HepG2 (cell line): ENCODE results near the gene N4BP2. TPM values are rescaled to one million over a fixed set of nuclear protein-coding genes. Genes with fewer than 3 reads are reported as not detected.
A peak's percentile ranks its signal among the peaks of the same experiment; 100 is the strongest.

Experiments used
- BCLAF1 ChIP-seq: fragments of 450-650 bp; IDR thresholded peaks from 2 replicates; pipeline ENCODE4 v1.6.1; 2017; ENCODE audit warnings: mild to moderate bottlenecking
- BRCA1 ChIP-seq: sonication (generic); formaldehyde crosslinking; IDR thresholded peaks from 2 replicates; pipeline ENCODE4 v1.4.0; 2020; ENCODE audit warnings: missing genetic modification reagents
- ELF3 ChIP-seq: IDR thresholded peaks from 2 replicates; pipeline ENCODE4 v1.6.1; 2016; ENCODE audit warnings: missing genetic modification reagents, missing compliant biosample characterization
- FOXC1 ChIP-seq: sonication (generic); formaldehyde crosslinking; IDR thresholded peaks from 2 replicates; pipeline ENCODE4 v1.8.0; 2022; ENCODE audit warnings: mild to moderate bottlenecking, missing genetic modification reagents, borderline replicate concordance
- GFI1 ChIP-seq: sonication (generic); formaldehyde crosslinking; IDR thresholded peaks from 2 replicates; pipeline ENCODE4 v1.5.0; 2020; ENCODE audit warnings: missing genetic modification reagents, mild to moderate bottlenecking, borderline replicate concordance
- HDAC6 ChIP-seq: fragments of 200-600 bp; sonication (generic); IDR thresholded peaks from 2 replicates; pipeline ENCODE4 v1.7.0; 2017; ENCODE audit warnings: mild to moderate bottlenecking, antibody characterized with exemption, low read length, low read depth
- ISX ChIP-seq: sonication (generic); formaldehyde crosslinking; conservative IDR thresholded peaks from 2 replicates; pipeline ENCODE4 v1.5.0; 2020; ENCODE audit warnings: missing genetic modification reagents
- KLF11 ChIP-seq: IDR thresholded peaks from 2 replicates; pipeline ENCODE4 v1.6.1; 2016; ENCODE audit warnings: missing compliant biosample characterization
- NFKBIZ ChIP-seq: IDR thresholded peaks from 2 replicates; pipeline ENCODE4 v1.6.1; 2018; ENCODE audit warnings: missing genetic modification reagents, missing compliant biosample characterization
- PATZ1 ChIP-seq: sonication (generic); formaldehyde crosslinking; IDR thresholded peaks from 2 replicates; pipeline ENCODE4 v1.4.0; 2020; ENCODE audit warnings: missing genetic modification reagents
- SALL2 ChIP-seq: sonication (generic); formaldehyde crosslinking; IDR thresholded peaks from 2 replicates; pipeline ENCODE4 v1.8.1; 2023; ENCODE audit warnings: mild to moderate bottlenecking, missing genetic modification reagents, inconsistent platforms
- SMC3 ChIP-seq: IDR thresholded peaks from 2 replicates; pipeline ENCODE4 v1.6.1; 2011; ENCODE audit warnings: low read length, improper control_type of control experiment
- TCF7L2 ChIP-seq: IDR thresholded peaks from 2 replicates; pipeline ENCODE4 v1.6.1; 2011; ENCODE audit warnings: mild to moderate bottlenecking, low read depth, low read length, moderate library complexity
- ZIK1 ChIP-seq: sonication (generic); formaldehyde crosslinking; IDR thresholded peaks from 2 replicates; pipeline ENCODE4 v1.5.0; 2020; ENCODE audit warnings: mild to moderate bottlenecking, low read depth, missing genetic modification reagents, borderline replicate concordance
- ZNF143 ChIP-seq: sonication (generic); formaldehyde crosslinking; IDR thresholded peaks from 2 replicates; pipeline ENCODE4 v1.4.0; 2020; ENCODE audit warnings: missing genetic modification reagents
- ZNF296 ChIP-seq: sonication (generic); formaldehyde crosslinking; conservative IDR thresholded peaks from 2 replicates; pipeline ENCODE4 v1.5.0; 2020; ENCODE audit warnings: mild to moderate bottlenecking, missing genetic modification reagents
- ZNF350 ChIP-seq: sonication (generic); formaldehyde crosslinking; IDR thresholded peaks from 2 replicates; pipeline ENCODE4 v1.4.0; 2020; ENCODE audit warnings: mild to moderate bottlenecking, low read depth, missing genetic modification reagents, borderline replicate concordance
- ZNF547 ChIP-seq: sonication (generic); formaldehyde crosslinking; IDR thresholded peaks from 2 replicates; pipeline ENCODE4 v1.5.1; 2020; ENCODE audit warnings: mild to moderate bottlenecking, missing genetic modification reagents
- ZNF816 ChIP-seq: sonication (generic); formaldehyde crosslinking; IDR thresholded peaks from 2 replicates; pipeline ENCODE4 v1.8.0; 2022; ENCODE audit warnings: missing genetic modification reagents, mild to moderate bottlenecking, borderline replicate concordance
- polyA plus RNA-seq, 8 experiments: library from polyadenylated mRNA; depleted of rRNA in 3 of 8; stranded (reverse) in 7 of 8; unstranded in 1 of 8; fragments of >200 nt; fragmentation: Illumina TruSeq in 4 of 8; extraction: Trizol in 4 of 8; gene quantifications; 2 replicates each; pipeline versions ENCODE4 v1.2.1 to v1.2.3, GENCODE V29; 2011 to 2016; ENCODE audit warnings: low read depth in 4 of 8, missing spikeins in 1 of 8, mixed read lengths in 1 of 8; ENCODE audit not compliant: insufficient read depth in 1 of 8
- total RNA-seq, 5 experiments: library from RNA; depleted of rRNA; stranded (reverse); fragments of >200 nt; fragmentation: Illumina TruSeq; extraction: Trizol; gene quantifications; 2 replicates each; pipeline ENCODE4 v1.2.3, GENCODE V29; 2016; ENCODE audit warnings: low read depth in 1 of 5
- TF ChIP-seq, protein P1 (sequence below): sonication (generic); formaldehyde crosslinking; IDR thresholded peaks from 2 replicates; pipeline ENCODE4 v1.4.0; 2020; ENCODE audit warnings: missing genetic modification reagents

N4BP2 gene
- total and polyA plus RNA-seq, 2 of the 13 experiments (the other 11 are each of a cell fraction or from before 2014, with no cell fraction given), result 5.6 to 12.9 TPM

GRCh38 chr4:40055863-40056715 lies 561 bp upstream of the N4BP2 start (continued):
- no peak for TF ChIP-seq ISX
- no peak; the same call in 1 of the 2 replicates for TF ChIP-seq ZNF816 (CRISPR knock-in tag)
- TF ChIP-seq HDAC6, result no peak
- TF ChIP-seq SMC3, result no peak
- TF ChIP-seq GFI1 (CRISPR knock-in tag), result 0 out of 2 replicates have a peak, but pooled peaks have one; percentile 23
- TF ChIP-seq BCLAF1, result no peak
- no peak; the same call in 1 of the 2 replicates for TF ChIP-seq BRCA1
- no peak; the same call in 1 of the 2 replicates for TF ChIP-seq ZNF547 (CRISPR knock-in tag)
- no peak for TF ChIP-seq ZIK1
- 0 out of 2 replicates have a peak, but pooled peaks have one; percentile 31 for TF ChIP-seq PATZ1 (CRISPR knock-in tag)
- TF ChIP-seq ZNF350 (CRISPR knock-in tag), result no peak
- TF ChIP-seq NFKBIZ (CRISPR knock-in tag), result no peak
- no peak; the same call in 1 of the 2 replicates for TF ChIP-seq ELF3 (CRISPR knock-in tag)
- TF ChIP-seq KLF11 (CRISPR knock-in tag), result no peak
- TF ChIP-seq ZNF296 (CRISPR knock-in tag), result no peak; the same call in 1 of the 2 replicates
- TF ChIP-seq SALL2 (CRISPR knock-in tag), result no peak; the same call in 1 of the 2 replicates
- no peak for TF ChIP-seq TCF7L2
- TF ChIP-seq FOXC1 (CRISPR knock-in tag), result no peak
- TF ChIP-seq, protein P1, sequence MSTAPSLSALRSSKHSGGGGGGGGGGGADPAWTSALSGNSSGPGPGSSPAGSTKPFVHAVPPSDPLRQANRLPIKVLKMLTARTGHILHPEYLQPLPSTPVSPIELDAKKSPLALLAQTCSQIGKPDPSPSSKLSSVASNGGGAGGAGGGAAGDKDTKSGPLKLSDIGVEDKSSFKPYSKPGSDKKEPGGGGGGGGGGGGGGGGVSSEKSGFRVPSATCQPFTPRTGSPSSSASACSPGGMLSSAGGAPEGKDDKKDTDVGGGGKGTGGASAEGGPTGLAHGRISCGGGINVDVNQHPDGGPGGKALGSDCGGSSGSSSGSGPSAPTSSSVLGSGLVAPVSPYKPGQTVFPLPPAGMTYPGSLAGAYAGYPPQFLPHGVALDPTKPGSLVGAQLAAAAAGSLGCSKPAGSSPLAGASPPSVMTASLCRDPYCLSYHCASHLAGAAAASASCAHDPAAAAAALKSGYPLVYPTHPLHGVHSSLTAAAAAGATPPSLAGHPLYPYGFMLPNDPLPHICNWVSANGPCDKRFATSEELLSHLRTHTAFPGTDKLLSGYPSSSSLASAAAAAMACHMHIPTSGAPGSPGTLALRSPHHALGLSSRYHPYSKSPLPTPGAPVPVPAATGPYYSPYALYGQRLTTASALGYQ (CRISPR knock-in tag), result no peak
- no peak for TF ChIP-seq ZNF143 (CRISPR knock-in tag)
